K562 (cell line): ENCODE measurements around the gene ATM. TPM values are rescaled to one million over a fixed set of nuclear protein-coding genes. Genes with fewer than 3 reads are reported as not detected.

ENCODE experiments used
- CHCHD3 ChIP-seq: fragments of 250-450 bp; sonication (Bioruptor Pico); IDR thresholded peaks from 2 replicates; pipeline ENCODE4 v2.1.2; 2022; ENCODE audit warnings: mild to moderate bottlenecking
- KDM4B ChIP-seq, 2 experiments: fragments of 450-650 bp in 1 of 2; sonication (generic) in 1 of 2; IDR thresholded peaks; 2 replicates each; pipeline ENCODE4 v1.6.1; 2016 to 2017; ENCODE audit warnings: borderline replicate concordance in 2 of 2, antibody characterized with exemption in 1 of 2, low read depth in 1 of 2, mild to moderate bottlenecking in 1 of 2
- MTF1 ChIP-seq: fragments of 250-450 bp; sonication (Bioruptor Pico); IDR thresholded peaks from 2 replicates; pipeline ENCODE4 v1.9.0; 2021; ENCODE audit warnings: moderate library complexity, mild to moderate bottlenecking, inconsistent platforms, borderline replicate concordance
- NONO ChIP-seq, 2 experiments: fragments of 200-400 bp in 1 of 2; fragments of 450-650 bp in 1 of 2; formaldehyde crosslinking in 1 of 2; IDR thresholded peaks; 2 replicates each; pipeline ENCODE4 v1.6.1; 2017; ENCODE audit warnings: low read depth in 2 of 2, mild to moderate bottlenecking in 2 of 2, moderate library complexity in 2 of 2, low read length in 1 of 2
- NR3C1 ChIP-seq: sonication (generic); formaldehyde crosslinking; IDR thresholded peaks from 2 replicates; pipeline ENCODE4 v1.8.1; 2022; ENCODE audit warnings: missing genetic modification reagents
- POLR2H ChIP-seq: IDR thresholded peaks from 2 replicates; pipeline ENCODE4 v1.6.1; 2016; ENCODE audit warnings: missing genetic modification characterization, low read depth, mild to moderate bottlenecking, control low read depth, missing compliant biosample characterization, moderate library complexity
- RCOR1 ChIP-seq, 2 experiments: IDR thresholded peaks; 2 replicates each; pipeline ENCODE4 v1.6.1; 2012; ENCODE audit warnings: low read depth in 2 of 2, low read length in 2 of 2, borderline replicate concordance in 1 of 2, improper control_type of control experiment in 1 of 2
- SETDB1 ChIP-seq: IDR thresholded peaks from one replicate; pipeline ENCODE4 v1.6.1; 2012; ENCODE audit warnings: low read length, control low read depth, inconsistent platforms
- SRSF3 ChIP-seq: fragments of 200-400 bp; formaldehyde crosslinking; IDR thresholded peaks from 2 replicates; pipeline ENCODE4 v1.6.1; 2016; ENCODE audit warnings: mild to moderate bottlenecking, low read length, moderate library complexity; ENCODE audit not compliant: insufficient read depth
- TAF15 ChIP-seq: fragments of 200-400 bp; formaldehyde crosslinking; IDR thresholded peaks from 2 replicates; pipeline ENCODE4 v1.6.1; 2017; ENCODE audit warnings: mild to moderate bottlenecking, low read depth, low read length, moderate library complexity
- ZNF140 ChIP-seq: fragments of 250-450 bp; sonication (Bioruptor Pico); IDR thresholded peaks from 2 replicates; pipeline ENCODE4 v1.8.0; 2021; ENCODE audit warnings: moderate library complexity, mild to moderate bottlenecking, inconsistent platforms
- ZNF408 ChIP-seq: fragments of 250-450 bp; sonication (Bioruptor Pico); IDR thresholded peaks from 2 replicates; pipeline ENCODE4 v1.4.0; 2020; ENCODE audit warnings: low read depth, mild to moderate bottlenecking, moderate library complexity
- ZNF586 ChIP-seq: fragments of 450-650 bp; formaldehyde crosslinking; conservative IDR thresholded peaks from 2 replicates; pipeline ENCODE4 v1.4.0; 2020; ENCODE audit warnings: mild to moderate bottlenecking, moderate library complexity
- ZSCAN29 ChIP-seq: fragments of 450-650 bp; IDR thresholded peaks from 2 replicates; pipeline ENCODE4 v1.6.1; 2017
- polyA plus RNA-seq, 8 experiments: library from polyadenylated mRNA; depleted of rRNA in 4 of 8; stranded (reverse) in 5 of 8; unstranded in 3 of 8; fragments of >200 nt; fragmentation: Nextera tagmentation in 2 of 8; fragmentation: Illumina TruSeq in 1 of 8; extraction: Ambion mirVana in 2 of 8; extraction: Trizol in 1 of 8; gene quantifications; 2 replicates each; pipeline versions ENCODE4 v1.2.1 to v1.2.3, GENCODE V29; 2011 to 2014; ENCODE audit warnings: inconsistent platforms in 1 of 8, missing spikeins in 1 of 8
- total RNA-seq, 7 experiments: library from RNA; depleted of rRNA in 6 of 7; stranded (reverse); fragments of >200 nt in 6 of 7; fragmentation: Illumina TruSeq in 2 of 7; extraction: Trizol in 2 of 7; gene quantifications; 2 replicates each; pipeline versions ENCODE4 v1.2.1 to v1.2.3, GENCODE V29; 2011 to 2021; ENCODE audit warnings: low replicate concordance in 1 of 7
- TF ChIP-seq, protein P1 (sequence below), 2 experiments: fragments of 450-650 bp; formaldehyde crosslinking in 1 of 2; IDR thresholded peaks; 2 replicates each; pipeline versions ENCODE4 v1.4.0 to v1.6.1; 2014 to 2020; ENCODE audit warnings: mild to moderate bottlenecking in 2 of 2, borderline replicate concordance in 1 of 2, low read depth in 1 of 2
- TF ChIP-seq, protein P2 (sequence below): fragments of 250-450 bp; sonication (Bioruptor Pico); IDR thresholded peaks from 2 replicates; pipeline ENCODE4 v1.4.0; 2020; ENCODE audit warnings: mild to moderate bottlenecking
- TF ChIP-seq, protein P3 (sequence below): sonication (generic); formaldehyde crosslinking; IDR thresholded peaks from 2 replicates; pipeline ENCODE4 v1.9.0; 2022; ENCODE audit warnings: mild to moderate bottlenecking, missing genetic modification reagents

Gene ATM
- total and polyA plus RNA-seq, 9 of the 15 experiments (the other 6 are each of a cell fraction or from before 2014, with no cell fraction given): 8.3 to 46.8 (median 26.2) TPM

DNA sequence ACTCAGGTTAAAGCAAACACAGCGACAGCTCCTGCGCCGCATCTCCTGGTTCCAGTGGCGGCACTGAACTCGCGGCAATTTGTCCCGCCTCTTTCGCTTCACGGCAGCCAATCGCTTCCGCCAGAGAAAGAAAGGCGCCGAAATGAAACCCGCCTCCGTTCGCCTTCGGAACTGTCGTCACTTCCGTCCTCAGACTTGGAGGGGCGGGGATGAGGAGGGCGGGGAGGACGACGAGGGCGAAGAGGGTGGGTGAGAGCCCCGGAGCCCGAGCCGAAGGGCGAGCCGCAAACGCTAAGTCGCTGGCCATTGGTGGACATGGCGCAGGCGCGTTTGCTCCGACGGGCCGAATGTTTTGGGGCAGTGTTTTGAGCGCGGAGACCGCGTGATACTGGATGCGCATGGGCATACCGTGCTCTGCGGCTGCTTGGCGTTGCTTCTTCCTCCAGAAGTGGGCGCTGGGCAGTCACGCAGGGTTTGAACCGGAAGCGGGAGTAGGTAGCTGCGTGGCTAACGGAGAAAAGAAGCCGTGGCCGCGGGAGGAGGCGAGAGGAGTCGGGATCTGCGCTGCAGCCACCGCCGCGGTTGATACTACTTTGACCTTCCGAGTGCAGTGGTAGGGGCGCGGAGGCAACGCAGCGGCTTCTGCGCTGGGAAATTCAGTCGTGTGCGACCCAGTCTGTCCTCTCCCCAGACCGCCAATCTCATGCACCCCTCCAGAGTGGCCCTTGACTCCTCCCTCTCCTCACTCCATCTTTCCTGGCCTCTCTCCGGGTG is at the start of gene ATM, which contains the start of gene NPAT (continued):
- TF ChIP-seq, protein P1, sequence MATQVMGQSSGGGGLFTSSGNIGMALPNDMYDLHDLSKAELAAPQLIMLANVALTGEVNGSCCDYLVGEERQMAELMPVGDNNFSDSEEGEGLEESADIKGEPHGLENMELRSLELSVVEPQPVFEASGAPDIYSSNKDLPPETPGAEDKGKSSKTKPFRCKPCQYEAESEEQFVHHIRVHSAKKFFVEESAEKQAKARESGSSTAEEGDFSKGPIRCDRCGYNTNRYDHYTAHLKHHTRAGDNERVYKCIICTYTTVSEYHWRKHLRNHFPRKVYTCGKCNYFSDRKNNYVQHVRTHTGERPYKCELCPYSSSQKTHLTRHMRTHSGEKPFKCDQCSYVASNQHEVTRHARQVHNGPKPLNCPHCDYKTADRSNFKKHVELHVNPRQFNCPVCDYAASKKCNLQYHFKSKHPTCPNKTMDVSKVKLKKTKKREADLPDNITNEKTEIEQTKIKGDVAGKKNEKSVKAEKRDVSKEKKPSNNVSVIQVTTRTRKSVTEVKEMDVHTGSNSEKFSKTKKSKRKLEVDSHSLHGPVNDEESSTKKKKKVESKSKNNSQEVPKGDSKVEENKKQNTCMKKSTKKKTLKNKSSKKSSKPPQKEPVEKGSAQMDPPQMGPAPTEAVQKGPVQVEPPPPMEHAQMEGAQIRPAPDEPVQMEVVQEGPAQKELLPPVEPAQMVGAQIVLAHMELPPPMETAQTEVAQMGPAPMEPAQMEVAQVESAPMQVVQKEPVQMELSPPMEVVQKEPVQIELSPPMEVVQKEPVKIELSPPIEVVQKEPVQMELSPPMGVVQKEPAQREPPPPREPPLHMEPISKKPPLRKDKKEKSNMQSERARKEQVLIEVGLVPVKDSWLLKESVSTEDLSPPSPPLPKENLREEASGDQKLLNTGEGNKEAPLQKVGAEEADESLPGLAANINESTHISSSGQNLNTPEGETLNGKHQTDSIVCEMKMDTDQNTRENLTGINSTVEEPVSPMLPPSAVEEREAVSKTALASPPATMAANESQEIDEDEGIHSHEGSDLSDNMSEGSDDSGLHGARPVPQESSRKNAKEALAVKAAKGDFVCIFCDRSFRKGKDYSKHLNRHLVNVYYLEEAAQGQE (IDR thresholded peaks at IDR 0.05; ENCODE audit: borderline replicate concordance): peak; percentile 73
- TF ChIP-seq, protein P1 (CRISPR knock-in tag; IDR thresholded peaks at IDR 0.05; ENCODE audit: low read depth): peak; percentile 67; the same call in 1 of the 2 replicates
- TF ChIP-seq ZNF140 (CRISPR knock-in tag): no peak
- TF ChIP-seq CHCHD3 (CRISPR knock-in tag): no peak
- TF ChIP-seq NR3C1: no peak
- TF ChIP-seq ZNF408: no peak
- TF ChIP-seq SETDB1: peak; percentile 77
- no peak for TF ChIP-seq ZSCAN29
- TF ChIP-seq, protein P2, sequence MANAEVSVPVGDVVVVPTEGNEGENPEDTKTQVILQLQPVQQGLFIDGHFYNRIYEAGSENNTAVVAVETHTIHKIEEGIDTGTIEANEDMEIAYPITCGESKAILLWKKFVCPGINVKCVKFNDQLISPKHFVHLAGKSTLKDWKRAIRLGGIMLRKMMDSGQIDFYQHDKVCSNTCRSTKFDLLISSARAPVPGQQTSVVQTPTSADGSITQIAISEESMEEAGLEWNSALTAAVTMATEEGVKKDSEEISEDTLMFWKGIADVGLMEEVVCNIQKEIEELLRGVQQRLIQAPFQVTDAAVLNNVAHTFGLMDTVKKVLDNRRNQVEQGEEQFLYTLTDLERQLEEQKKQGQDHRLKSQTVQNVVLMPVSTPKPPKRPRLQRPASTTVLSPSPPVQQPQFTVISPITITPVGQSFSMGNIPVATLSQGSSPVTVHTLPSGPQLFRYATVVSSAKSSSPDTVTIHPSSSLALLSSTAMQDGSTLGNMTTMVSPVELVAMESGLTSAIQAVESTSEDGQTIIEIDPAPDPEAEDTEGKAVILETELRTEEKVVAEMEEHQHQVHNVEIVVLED: peak; percentile 68
- peak in 1 of 2 experiments; percentile 22; a peak in 1 of 4 replicates for TF ChIP-seq RCOR1 (IDR thresholded peaks at IDR 0.05; ENCODE audit: borderline replicate concordance in 1 of 2, low read depth in 2 of 2, low read length in 2 of 2)
- TF ChIP-seq SRSF3: no peak
- peak; percentile 50 for TF ChIP-seq POLR2H
- TF ChIP-seq NONO (IDR thresholded peaks at IDR 0.05; ENCODE audit: low read depth in 2 of 2, low read length in 1 of 2): no peak
- TF ChIP-seq TAF15: no peak
- TF ChIP-seq ZNF586: no peak
- no peak for TF ChIP-seq MTF1 (CRISPR knock-in tag)
- TF ChIP-seq KDM4B (IDR thresholded peaks at IDR 0.05; ENCODE audit: borderline replicate concordance in 2 of 2, low read depth in 1 of 2): 0 out of 4 replicates have a peak, but pooled peaks of 1 of the 2 experiments have one; percentile 9
- TF ChIP-seq, protein P3, sequence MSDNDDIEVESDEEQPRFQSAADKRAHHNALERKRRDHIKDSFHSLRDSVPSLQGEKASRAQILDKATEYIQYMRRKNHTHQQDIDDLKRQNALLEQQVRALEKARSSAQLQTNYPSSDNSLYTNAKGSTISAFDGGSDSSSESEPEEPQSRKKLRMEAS (CRISPR knock-in tag): peak; percentile 93
